HG03139 (cell line): ENCODE data around the gene USP35.
"Not testable (repeated sequence)": the region's sequence is repeated elsewhere in the genome, so short reads cannot be mapped to it uniquely, and the experiment has no call there.

Experiments used
- ATAC-seq: cut with Tn5 transposase; IDR thresholded peaks from one replicate; pipeline ENCODE4 v1.9.1; 2021; ENCODE audit not compliant: unreplicated experiment

Gene USP35

GRCh38 chr11:78230161-78230877 lies 41.6 kb downstream of the USP35 start:
- no peak for ATAC-seq

DNA sequence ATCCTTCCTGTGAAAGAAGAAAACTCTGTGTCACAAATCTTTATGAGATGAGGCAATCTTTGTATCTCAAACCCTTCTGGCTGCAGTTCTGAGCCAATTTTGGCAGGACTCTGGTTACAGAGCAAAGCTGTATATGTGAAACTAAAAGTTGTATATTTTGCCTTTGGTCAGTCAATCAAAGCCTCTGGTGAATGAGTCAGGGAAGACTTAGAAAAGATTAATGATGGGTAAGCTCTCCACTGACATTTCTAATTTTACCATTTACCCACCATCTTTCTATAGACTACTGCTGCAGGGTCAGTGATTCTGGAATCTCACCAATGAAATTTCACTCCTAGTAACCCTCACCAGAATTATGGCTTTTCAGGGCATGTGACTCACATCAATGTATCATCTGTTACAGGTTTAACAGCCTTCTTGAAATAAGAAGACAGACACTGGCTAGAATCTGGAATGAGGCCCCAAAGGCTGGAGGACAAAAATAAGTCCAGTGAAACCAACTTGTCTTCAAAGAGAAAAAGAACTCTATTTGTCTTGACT lies 43.3 kb downstream of the USP35 start:
- no peak for ATAC-seq

- ATAC-seq, result not testable (repeated sequence)
Measured at GRCh38 chr11:78233046-78233445, 44.3 kb downstream of the USP35 start.

DNA sequence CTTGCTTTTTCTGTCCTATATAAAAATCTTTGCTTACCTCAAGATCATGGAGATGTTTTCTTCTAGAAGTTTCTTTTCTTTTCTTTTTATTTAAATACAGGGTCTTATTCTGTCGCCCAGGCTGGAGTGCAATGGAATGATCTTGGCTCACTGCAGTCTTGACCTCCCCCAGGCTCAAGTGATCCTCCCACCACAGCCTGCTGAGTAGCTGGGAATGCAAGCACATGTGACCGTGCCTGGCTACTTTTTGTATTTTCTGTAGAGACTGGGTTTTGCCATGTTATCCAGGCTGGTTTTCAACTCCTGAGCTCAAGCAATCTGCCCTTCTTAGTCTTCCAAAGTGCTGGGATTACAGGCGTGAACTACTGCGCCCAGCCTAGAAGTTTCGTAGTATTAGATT lies 45.3 kb downstream of the USP35 start:
- no peak for ATAC-seq

DNA sequence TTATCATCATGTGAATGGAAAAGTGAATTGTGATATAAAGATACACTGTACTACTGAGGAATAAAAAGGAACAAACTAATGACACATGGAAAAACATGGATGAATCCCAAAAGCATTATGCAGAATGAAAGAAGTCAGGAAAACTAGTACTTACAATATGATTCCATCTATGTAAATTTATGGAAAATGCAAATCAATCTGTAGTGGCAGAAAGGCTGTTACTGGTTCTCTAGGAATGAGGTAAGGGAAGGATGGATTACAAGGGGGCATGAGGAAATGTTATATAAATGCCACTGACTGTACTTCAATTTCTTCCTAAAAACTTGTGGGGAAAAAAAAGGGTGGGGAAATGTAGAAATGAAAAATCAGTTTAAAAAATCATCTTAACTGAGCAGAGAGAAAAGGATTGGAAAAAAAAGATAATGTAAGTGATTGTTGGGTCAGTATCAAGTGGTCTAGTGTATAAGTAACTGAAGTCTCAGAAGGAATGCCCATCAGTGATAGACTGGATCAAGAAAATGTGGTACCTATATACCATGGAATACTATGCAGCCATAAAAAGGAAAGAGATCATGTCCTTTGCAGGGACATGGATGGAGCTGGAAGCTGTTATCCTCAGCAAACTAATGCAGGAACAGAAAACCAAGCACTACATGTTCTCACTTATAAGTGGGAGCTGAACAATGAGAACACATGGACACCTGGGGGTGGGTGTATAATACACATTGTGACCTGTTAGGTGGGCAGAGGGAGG lies 48.8 kb downstream of the USP35 start:
- no peak for ATAC-seq

- no peak for ATAC-seq
Measured at GRCh38 chr11:78239781-78240180, 51.1 kb downstream of the USP35 start.

DNA sequence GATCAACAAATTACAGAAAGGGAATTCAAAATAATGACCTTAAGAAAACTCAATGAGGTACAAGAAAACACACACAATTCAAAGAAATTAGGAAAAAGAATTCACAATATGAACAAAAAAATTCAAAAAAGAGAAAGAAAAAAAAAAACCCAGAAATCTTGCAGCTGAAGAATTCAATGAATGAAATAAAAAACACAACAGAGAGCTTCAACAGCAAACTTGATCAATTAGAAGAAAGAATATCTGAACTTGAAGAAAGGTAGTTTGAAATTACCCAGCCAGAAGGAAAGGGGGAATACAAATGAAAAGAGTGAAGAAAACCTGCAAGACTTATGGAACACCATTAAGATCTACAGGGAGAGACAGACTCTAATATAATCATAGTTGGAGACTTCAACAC lies 52.8 kb downstream of the USP35 start:
- no peak for ATAC-seq

DNA sequence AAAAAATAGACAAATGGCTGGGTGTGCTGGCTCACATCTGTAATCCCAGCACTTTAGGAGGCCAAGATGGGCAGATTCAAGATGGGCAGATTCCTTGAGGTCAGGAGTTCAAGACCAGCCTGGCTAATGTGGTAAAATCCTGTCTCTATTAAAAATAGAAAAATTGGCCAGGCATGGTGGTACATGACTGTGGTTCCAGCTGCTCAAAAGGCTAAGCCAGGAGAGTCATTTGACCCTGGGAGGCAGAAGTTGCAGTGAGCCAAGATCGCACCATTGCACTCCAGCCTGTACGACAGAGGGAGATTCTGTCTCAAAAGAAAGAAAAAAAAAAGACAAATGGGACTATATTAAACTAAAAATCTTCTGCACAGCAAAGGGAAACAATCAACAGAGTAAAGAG lies 55.4 kb downstream of the USP35 start:
- ATAC-seq, result no peak

GRCh38 chr11:78244546-78245255 lies 56.0 kb downstream of the USP35 start:
- no peak for ATAC-seq

GRCh38 chr11:78248191-78248590 lies 59.5 kb downstream of the USP35 start:
- no peak for ATAC-seq

DNA sequence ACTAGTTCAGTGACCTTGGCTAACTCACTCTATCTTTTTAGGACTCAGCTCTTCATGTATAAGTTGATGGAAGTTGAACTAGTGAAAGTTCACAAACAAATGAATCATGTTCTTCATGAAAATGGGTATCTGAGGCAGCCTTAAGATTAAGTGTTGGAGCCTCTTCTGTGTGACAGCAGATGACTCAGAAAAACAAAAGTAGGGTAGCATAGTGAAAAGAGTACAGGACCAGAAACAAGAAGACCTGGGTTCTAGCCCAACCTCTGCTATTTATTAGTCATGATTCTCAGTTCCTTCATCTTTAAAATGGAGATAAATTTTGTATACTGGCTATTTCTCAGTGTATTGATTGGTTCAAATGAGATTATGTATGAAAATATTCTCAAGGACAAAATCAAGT lies 60.2 kb downstream of the USP35 start:
- ATAC-seq, result no peak

GRCh38 chr11:78250099-78250498 lies 61.4 kb downstream of the USP35 start:
- ATAC-seq, result no peak

- ATAC-seq, result no peak
Measured at GRCh38 chr11:78251083-78251775, 62.5 kb downstream of the USP35 start.

DNA sequence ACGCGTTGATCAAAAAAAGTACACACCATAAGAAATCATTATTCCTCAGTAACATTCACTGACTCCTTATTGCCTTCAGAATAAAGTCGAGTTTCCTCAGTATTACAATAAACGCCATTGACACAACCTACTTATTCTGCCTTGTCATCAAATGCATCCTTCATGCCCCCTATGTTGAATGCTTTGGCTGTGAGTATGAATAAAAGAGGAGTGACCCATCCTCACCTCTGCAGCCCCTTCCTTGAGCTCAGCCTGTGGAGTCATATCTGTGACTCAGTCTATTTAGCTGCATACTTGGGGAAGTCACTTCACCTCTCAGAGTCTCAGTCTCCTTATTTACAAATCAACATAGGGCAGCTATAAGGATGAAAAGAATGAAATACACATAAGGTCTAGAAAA lies 65.1 kb downstream of the USP35 start:
- ATAC-seq, result no peak

DNA sequence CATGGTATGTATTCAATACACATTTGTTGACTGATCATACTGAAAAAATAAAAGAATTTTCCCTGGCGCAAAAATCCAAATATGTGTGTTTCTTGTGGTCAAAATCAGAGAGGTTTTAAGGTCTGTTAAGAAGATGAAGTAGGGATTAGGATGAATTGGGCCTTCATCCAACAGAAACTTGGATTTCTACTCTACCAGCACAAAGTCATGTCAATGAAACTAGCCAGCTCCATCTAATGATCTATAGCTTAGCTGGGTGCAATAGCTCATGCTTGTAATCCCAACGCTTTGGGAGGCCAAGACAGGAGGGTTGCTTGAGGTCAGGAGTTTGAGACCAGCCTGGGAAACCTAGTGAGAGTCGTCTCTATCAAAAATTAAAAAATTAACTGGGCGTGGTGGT lies 65.5 kb downstream of the USP35 start:
- ATAC-seq, result no peak

- ATAC-seq, result no peak
Measured at GRCh38 chr11:78255919-78256318, 67.2 kb downstream of the USP35 start.

DNA sequence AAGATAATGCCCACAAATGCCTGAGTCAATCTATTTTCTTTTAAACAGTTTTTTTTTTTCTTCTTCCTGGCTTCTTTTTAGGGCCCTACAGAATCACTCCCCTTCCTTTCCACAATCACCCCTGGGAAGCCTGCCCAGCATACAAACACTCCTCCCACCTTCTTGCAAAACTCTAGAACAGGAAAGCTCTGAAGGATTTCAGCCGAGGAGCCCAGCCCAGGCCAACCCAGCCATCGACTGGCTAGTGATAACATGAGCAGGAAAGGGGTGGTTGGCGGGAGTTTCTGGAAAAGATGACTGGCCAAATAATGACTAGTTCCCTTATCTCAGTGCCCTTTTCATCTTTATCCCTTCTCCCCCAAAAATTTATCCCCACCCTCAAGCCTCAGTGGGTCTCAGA lies 68.2 kb downstream of the USP35 start:
- ATAC-seq, result no peak

DNA sequence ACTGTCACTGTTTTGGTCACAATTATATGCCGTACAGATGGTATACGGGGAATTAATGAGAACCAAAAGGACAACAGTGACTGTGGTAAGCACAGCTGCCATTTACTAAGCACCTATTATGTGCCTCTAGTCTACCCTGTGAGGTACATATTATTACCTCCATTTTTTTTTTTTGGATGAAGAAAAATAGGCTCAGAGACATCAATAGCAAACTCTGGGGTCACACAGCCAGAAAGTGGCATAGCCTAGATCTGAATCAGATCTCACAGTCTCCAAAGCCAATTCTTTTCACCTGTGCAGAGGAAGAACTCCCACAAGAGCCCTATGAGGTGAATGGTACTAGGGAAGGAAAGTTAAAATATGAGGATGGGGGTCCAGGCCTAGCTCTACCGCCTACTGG lies 68.9 kb downstream of the USP35 start:
- ATAC-seq, result no peak

- ATAC-seq, result no peak
Measured at GRCh38 chr11:78259777-78260487, 71.2 kb downstream of the USP35 start.

- ATAC-seq, result no peak
Measured at GRCh38 chr11:78261367-78261766, 72.6 kb downstream of the USP35 start.

DNA sequence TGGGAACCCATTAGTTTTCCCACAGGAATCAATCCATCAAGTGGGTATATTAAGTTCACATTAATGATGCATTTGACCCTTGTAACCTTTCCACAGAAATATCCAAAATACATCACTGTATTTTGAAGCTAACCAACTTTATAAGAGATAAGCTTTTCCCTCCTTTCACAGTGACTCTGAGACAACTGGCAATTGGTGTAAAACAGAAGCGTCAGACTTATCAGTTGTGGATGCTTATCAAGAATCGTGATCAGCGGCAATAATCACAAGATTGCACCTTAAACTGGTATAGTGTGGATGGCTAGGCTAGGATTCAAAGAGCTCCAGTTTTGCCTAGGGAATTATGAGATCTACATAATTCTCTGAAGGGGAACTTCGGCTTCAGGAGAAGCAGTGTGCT lies 73.1 kb downstream of the USP35 start:
- ATAC-seq, result no peak
